ENCODE results near the gene BMP7.

BMP7 gene

DNA sequence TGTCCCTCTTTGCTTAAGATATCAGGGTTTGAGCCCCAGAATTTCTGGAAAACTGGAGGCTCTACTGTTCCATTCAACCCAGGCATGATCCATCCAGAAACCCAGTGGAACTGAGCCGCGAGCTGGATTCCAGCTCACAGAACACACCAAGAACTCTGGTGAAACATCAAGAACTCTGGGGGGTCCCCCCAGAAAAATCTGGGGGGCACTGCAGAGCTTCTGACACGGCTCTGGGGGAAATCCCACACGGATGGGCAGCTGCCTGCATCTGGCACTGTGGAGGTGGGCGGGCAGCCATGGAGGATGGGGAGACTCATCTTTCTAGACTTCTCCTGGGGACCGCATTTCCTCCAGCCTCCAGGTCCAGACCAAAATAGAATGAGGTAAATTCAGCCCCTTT, 51.0 kb downstream of the BMP7 start:
- Histone ChIP-seq H3K27ac (ENCODE audit: low read depth, low read length) (no peak overlapping the region), H3K27me3 (ENCODE audit: insufficient read depth, low read length) (no peaks in the 10 kb centered on the region), H3K79me2 (ENCODE audit: control insufficient read depth, insufficient read depth, low read length, unreplicated experiment) (no peaks in the 10 kb centered on the region), H3K36me3 (ENCODE audit: insufficient read depth, low read length) (no peaks in the 10 kb centered on the region), H2AFZ (ENCODE audit: low read length, unreplicated experiment) (no peak overlapping the region), H3K4me1 (ENCODE audit: control insufficient read depth, insufficient read depth, low read length, unreplicated experiment) (no peaks in the 10 kb centered on the region), H3K4me3 (ENCODE audit: low read depth, low read length) (no peak overlapping the region)

DNA sequence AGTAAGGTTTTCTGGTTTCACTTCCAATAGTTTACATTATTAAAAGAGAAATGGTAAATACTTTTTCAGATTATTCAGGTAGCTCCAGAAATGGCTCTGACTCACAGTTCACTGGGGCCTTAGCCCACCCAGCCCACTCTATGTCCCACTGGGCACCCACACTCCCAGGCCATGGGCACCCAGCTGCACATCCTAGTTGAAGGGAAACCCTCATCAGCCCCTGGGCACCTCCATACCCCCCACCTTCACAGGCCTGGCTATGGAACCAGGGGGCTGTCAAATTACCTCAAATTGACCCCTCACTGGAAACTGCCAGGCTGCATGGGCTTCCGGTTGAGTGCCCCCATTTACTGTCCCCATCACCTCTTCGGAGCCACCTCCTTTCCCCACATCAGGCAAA, 51.5 kb downstream of the BMP7 start:
- no peaks in the 10 kb centered on the region for H3K27me3 ChIP-seq (ENCODE audit: insufficient read depth, low read length)
- no peaks in the 10 kb centered on the region for H3K36me3 ChIP-seq (ENCODE audit: insufficient read depth, low read length)
- H3K27ac ChIP-seq (ENCODE audit: low read depth, low read length), result no peak overlapping the region

DNA sequence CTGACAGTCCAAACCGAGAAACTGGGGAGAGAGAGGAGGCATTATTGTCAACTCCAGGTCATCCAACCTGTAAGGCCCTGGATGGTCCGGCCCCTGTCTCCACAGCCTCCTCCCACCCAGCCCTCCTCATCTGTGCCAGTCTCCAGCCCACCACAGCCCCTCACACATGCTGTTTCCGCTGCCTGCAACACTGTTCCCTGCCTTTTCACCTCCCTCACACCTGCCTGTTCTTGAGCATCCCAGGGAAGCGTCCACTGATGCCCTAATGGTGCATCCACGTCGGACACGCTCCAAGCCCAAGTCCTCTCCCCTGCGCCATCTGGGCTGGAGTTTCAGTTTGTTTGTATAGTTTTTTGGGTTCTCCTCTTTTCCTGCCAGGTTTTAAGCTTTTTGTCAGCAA, 52.0 kb downstream of the BMP7 start:
- no peak overlapping the region for H3K27ac ChIP-seq (ENCODE audit: low read depth, low read length)
- no peaks in the 10 kb centered on the region for H3K36me3 ChIP-seq (ENCODE audit: insufficient read depth, low read length)
- H3K4me1 ChIP-seq (ENCODE audit: control insufficient read depth, insufficient read depth, low read length, unreplicated experiment), result no peaks in the 10 kb centered on the region
- H3K4me3 ChIP-seq (ENCODE audit: low read depth, low read length), result no peak overlapping the region
- H3K27me3 ChIP-seq (ENCODE audit: insufficient read depth, low read length), result no peaks in the 10 kb centered on the region
- H3K79me2 ChIP-seq (ENCODE audit: control insufficient read depth, insufficient read depth, low read length, unreplicated experiment), result no peaks in the 10 kb centered on the region
- no peak overlapping the region for H2AFZ ChIP-seq (ENCODE audit: low read length, unreplicated experiment)

More for the DNA sequence above, 51.5 kb downstream of the BMP7 start:
- H2AFZ ChIP-seq (ENCODE audit: low read length, unreplicated experiment), result no peak overlapping the region
- no peaks in the 10 kb centered on the region for H3K4me1 ChIP-seq (ENCODE audit: control insufficient read depth, insufficient read depth, low read length, unreplicated experiment)
- H3K79me2 ChIP-seq (ENCODE audit: control insufficient read depth, insufficient read depth, low read length, unreplicated experiment), result no peaks in the 10 kb centered on the region
- H3K4me3 ChIP-seq (ENCODE audit: low read depth, low read length), result no peak overlapping the region

DNA sequence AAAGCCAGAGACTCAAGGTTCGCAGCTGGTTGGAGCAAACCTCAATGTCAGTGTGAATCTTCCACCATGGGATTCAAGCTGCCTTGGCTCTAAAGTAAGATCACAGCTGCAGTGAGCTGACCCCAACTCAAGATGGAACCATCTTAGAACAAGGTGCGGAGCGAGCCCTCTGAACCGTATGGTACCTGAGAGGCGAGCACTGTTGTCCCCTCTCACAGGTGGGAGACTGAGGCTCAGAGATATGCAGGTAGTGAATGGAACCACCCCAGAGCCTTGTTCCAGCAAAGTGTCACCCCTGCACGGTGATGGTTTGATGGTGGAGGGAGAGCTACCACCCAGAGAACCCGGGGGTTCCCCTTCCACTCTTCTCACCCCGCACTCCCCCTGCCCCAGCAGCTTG, 52.5 kb downstream of the BMP7 start:
- Histone ChIP-seq H3K36me3 (ENCODE audit: insufficient read depth, low read length) (no peaks in the 10 kb centered on the region), H3K27me3 (ENCODE audit: insufficient read depth, low read length) (no peaks in the 10 kb centered on the region), H3K4me1 (ENCODE audit: control insufficient read depth, insufficient read depth, low read length, unreplicated experiment) (no peaks in the 10 kb centered on the region), H2AFZ (ENCODE audit: low read length, unreplicated experiment) (no peak overlapping the region), H3K27ac (ENCODE audit: low read depth, low read length) (no peak overlapping the region), H3K4me3 (ENCODE audit: low read depth, low read length) (no peak overlapping the region), H3K79me2 (ENCODE audit: control insufficient read depth, insufficient read depth, low read length, unreplicated experiment) (no peaks in the 10 kb centered on the region)

DNA sequence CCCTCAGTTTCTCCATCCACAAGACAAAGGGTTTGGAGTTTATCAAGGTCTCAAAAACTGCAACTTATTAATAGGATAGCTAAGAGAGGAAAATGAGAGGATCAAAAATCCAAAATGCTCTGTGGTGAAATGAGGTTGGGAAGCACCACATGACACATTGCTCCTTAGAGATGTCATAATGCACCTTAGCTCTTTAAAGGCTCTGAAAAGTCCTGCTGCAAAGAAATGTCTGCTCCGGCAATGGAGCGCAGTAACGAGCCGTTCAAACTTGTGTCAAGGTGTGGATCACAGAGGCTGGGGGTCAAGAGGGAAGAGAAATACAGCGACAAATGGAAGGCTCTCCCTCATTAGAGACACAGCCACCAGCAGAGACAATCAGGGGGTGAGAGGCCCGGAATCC, 53.1 kb downstream of the BMP7 start:
- no peaks in the 10 kb centered on the region for H3K79me2 ChIP-seq (ENCODE audit: control insufficient read depth, insufficient read depth, low read length, unreplicated experiment)
- no peak overlapping the region for H3K4me3 ChIP-seq (ENCODE audit: low read depth, low read length)
- H3K27me3 ChIP-seq (ENCODE audit: insufficient read depth, low read length), result no peaks in the 10 kb centered on the region
- no peak overlapping the region for H3K27ac ChIP-seq (ENCODE audit: low read depth, low read length)
- H3K4me1 ChIP-seq (ENCODE audit: control insufficient read depth, insufficient read depth, low read length, unreplicated experiment), result no peaks in the 10 kb centered on the region
- H2AFZ ChIP-seq (ENCODE audit: low read length, unreplicated experiment), result no peak overlapping the region
- H3K36me3 ChIP-seq (ENCODE audit: insufficient read depth, low read length), result no peaks in the 10 kb centered on the region

DNA sequence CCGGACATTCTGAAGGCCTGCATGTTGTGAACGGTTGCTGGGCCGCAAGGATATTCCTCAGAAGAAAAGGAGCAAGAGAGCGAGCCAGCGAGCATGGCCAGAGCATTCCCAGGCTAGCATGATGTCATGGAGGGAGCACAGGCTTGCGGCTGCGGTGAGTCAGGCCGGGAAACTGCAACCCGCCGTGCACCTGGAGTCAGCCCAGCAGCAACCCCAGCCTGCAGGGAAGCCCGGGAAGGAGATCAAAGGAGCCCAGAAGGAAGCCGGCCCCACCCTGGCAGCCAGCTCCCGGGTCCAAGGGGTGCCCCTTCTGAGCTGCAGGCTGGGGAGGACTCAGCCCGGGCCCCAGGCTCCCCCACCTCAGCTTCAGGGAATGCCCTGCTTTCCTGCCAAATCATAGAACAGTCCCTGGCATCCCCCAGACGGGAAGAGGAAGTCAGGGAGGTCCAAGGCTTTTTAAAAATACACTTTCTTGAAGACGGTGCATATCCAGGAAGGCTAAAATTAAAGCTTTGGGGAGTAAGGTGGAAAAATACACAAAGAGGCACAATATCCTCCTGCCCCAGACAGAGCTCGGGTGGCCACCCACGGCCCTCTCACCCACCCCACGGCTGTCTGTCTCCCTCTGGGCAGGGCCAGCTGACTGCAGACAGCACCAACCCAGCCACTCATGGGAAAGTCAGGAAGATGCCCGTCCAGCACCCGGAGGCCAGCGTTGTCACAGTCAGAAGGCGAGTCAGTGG, 53.7 kb downstream of the BMP7 start:
- no peaks in the 10 kb centered on the region for H3K79me2 ChIP-seq (ENCODE audit: control insufficient read depth, insufficient read depth, low read length, unreplicated experiment)
- H2AFZ ChIP-seq (ENCODE audit: low read length, unreplicated experiment), result no peak overlapping the region
- no peaks in the 10 kb centered on the region for H3K36me3 ChIP-seq (ENCODE audit: insufficient read depth, low read length)
- no peaks in the 10 kb centered on the region for H3K4me1 ChIP-seq (ENCODE audit: control insufficient read depth, insufficient read depth, low read length, unreplicated experiment)
- no peaks in the 10 kb centered on the region for H3K27me3 ChIP-seq (ENCODE audit: insufficient read depth, low read length)
- no peak overlapping the region for H3K27ac ChIP-seq (ENCODE audit: low read depth, low read length)
- H3K4me3 ChIP-seq (ENCODE audit: low read depth, low read length), result no peak overlapping the region

DNA sequence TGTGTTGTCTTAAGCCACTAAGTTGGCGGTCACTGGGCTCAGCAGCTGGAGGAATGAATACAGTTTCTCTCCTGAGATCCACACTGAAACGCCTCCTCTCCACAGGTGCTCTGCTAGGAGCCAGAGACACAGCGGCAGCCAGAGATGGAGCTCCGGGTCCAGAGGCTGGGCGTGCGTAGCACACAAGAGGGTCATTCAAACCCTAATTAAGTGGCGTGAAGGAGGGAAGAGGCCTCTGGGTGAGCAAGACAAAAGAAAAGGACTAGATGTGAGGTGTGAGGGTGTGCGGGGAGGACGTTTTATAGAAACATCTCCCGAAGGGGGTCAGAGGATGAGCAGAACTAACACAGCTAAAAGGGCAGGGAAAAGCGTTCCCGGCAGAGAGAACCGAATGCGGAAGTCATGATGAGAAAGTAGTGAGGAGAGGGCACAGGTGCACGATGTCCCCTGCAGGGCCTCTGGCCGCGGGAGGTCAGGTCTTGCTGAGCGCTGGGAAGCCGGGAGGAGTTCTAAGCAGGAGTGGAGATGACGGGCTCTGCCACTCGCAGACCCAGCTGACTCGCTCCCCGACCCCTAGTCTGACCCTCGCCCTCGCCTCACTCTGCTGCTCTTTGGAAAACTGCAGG, 54.4 kb downstream of the BMP7 start:
- Histone ChIP-seq H3K4me1 (ENCODE audit: control insufficient read depth, insufficient read depth, low read length, unreplicated experiment) (no peaks in the 10 kb centered on the region), H3K4me3 (ENCODE audit: low read depth, low read length) (no peak overlapping the region), H3K36me3 (ENCODE audit: insufficient read depth, low read length) (no peaks in the 10 kb centered on the region), H2AFZ (ENCODE audit: low read length, unreplicated experiment) (no peak overlapping the region), H3K79me2 (ENCODE audit: control insufficient read depth, insufficient read depth, low read length, unreplicated experiment) (no peaks in the 10 kb centered on the region), H3K27me3 (ENCODE audit: insufficient read depth, low read length) (no peaks in the 10 kb centered on the region), H3K27ac (ENCODE audit: low read depth, low read length) (no peak overlapping the region)

DNA sequence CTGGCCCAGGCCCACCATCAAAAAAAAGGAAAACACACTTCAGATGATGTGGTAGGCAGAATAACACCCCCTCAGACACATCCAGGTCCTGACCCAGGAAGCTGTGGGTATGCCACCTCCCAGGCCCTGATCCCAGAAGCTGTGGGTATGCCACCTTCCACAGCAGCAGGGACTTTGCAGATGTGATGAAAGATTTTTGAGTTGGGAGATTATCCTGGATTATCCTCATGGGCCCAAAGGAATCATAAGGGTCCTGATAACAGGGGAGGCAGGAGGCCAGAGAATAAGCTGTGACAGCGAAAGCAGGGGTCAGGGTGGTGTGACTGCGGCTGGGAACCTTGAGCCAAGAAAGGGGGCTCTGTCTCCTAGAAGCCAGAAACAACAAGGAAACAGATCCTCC, 55.0 kb downstream of the BMP7 start:
- H3K27me3 ChIP-seq (ENCODE audit: insufficient read depth, low read length), result no peaks in the 10 kb centered on the region
- no peaks in the 10 kb centered on the region for H3K36me3 ChIP-seq (ENCODE audit: insufficient read depth, low read length)
- no peak overlapping the region for H3K27ac ChIP-seq (ENCODE audit: low read depth, low read length)
- no peak overlapping the region for H3K4me3 ChIP-seq (ENCODE audit: low read depth, low read length)
- H3K79me2 ChIP-seq (ENCODE audit: control insufficient read depth, insufficient read depth, low read length, unreplicated experiment), result no peaks in the 10 kb centered on the region
- H2AFZ ChIP-seq (ENCODE audit: low read length, unreplicated experiment), result no peak overlapping the region
- no peaks in the 10 kb centered on the region for H3K4me1 ChIP-seq (ENCODE audit: control insufficient read depth, insufficient read depth, low read length, unreplicated experiment)

DNA sequence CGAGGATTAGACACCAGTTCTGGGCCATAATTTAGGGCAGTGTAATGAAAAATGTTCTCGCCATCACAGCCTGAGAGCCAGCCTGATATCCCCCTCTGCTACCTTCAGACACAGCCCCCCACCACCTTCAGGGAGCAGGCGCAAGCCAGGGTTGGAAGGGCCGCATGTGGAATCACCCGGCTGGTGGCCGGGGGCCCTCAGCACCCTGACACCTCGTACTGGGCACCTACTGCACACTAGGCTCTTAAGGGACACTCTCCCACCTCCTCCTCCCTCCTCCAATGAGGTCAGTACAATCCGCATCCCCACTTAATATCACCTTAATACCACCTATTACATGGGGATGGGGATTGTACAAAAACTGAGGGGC, 55.5 kb downstream of the BMP7 start:
- Histone ChIP-seq H3K27ac (ENCODE audit: low read depth, low read length) (no peak overlapping the region), H3K4me1 (ENCODE audit: control insufficient read depth, insufficient read depth, low read length, unreplicated experiment) (no peaks in the 10 kb centered on the region), H2AFZ (ENCODE audit: low read length, unreplicated experiment) (no peak overlapping the region), H3K36me3 (ENCODE audit: insufficient read depth, low read length) (no peaks in the 10 kb centered on the region), H3K4me3 (ENCODE audit: low read depth, low read length) (no peak overlapping the region), H3K79me2 (ENCODE audit: control insufficient read depth, insufficient read depth, low read length, unreplicated experiment) (no peaks in the 10 kb centered on the region), H3K27me3 (ENCODE audit: insufficient read depth, low read length) (no peaks in the 10 kb centered on the region)

DNA sequence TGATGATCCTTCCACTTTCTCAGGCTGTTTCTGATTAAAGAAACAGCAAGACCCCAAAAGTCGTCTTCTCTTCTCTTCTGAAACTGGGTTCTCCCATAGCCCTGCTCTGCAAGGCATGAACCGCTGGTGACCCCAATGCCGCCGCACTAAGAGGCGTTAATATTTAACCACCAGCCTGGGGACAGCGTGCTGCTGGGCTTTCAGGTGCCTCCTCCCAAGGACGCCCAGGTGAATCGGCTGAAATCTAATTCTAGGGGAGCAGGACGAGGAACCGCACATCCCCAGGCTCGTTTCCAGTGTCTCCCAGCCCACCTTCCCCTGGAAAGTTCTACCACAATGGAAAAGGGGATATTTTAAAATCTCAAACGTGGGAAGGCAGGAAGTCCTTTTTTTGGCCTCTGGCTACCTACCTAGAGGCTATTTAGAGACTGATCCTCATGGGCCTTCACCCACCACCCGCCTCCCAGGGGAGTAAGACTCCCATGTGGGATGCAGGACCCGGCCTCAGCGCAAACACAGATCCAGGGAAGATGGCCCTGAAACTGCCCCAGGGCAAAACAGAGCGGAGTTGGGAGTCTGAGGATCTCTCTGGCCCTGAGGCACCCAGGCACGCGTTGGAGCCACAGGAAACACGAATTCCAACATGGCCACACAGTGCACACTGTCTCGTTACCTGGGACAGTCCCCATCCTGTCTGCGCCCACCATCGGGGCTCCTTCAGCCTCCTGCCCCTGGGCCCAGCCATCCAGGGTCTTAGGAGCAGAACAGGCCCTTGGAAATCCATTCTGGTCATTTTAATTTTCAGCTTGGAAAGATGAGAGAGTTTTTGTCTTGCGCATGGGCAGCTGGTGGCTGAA, 56.2 kb downstream of the BMP7 start:
- H3K27ac ChIP-seq (ENCODE audit: low read depth, low read length), result no peak overlapping the region
- H3K27me3 ChIP-seq (ENCODE audit: insufficient read depth, low read length), result no peaks in the 10 kb centered on the region
- no peak overlapping the region for H3K4me3 ChIP-seq (ENCODE audit: low read depth, low read length)
- no peaks in the 10 kb centered on the region for H3K36me3 ChIP-seq (ENCODE audit: insufficient read depth, low read length)
- H3K79me2 ChIP-seq (ENCODE audit: control insufficient read depth, insufficient read depth, low read length, unreplicated experiment), result no peaks in the 10 kb centered on the region
- no peaks in the 10 kb centered on the region for H3K4me1 ChIP-seq (ENCODE audit: control insufficient read depth, insufficient read depth, low read length, unreplicated experiment)
- H2AFZ ChIP-seq (ENCODE audit: low read length, unreplicated experiment), result no peak overlapping the region

Data from ACC112 (cell line).